Bone marrow (tissue), 2 donors: ENCODE results near the gene IL3.

Experiments used
- DNase-seq, 2 donors: peaks; one replicate each; lab custom pipeline; 2025; lab: John Stamatoyannopoulos, UW

Gene IL3

GRCh38 chr5:132060501-132061161, at the start of gene IL3:
Gene IL3, plus strand, starts transcription at chr5:132060655. Its CDS starts 52 bp downstream, at chr5:132060707.
- DNase-seq: no peak

GRCh38 chr5:132010989-132011621, 49.4 kb upstream of the IL3 start:
- DNase-seq: no peak

GRCh38 chr5:132011622-132012343, 48.7 kb upstream of the IL3 start, which contains the start of gene ACSL6:
Gene ACSL6, minus strand, starts transcription at chr5:132011658. Its CDS starts 105 bp downstream, at chr5:132011553.
- no peak for DNase-seq

- DNase-seq: no peak
Measured at GRCh38 chr5:132012371-132013005, 48.0 kb upstream of the IL3 start.

- DNase-seq: no peak
Measured at GRCh38 chr5:132013006-132013689, 47.3 kb upstream of the IL3 start.

GRCh38 chr5:132013711-132014110, 46.7 kb upstream of the IL3 start:
- no peak for DNase-seq

- DNase-seq: no peak
Measured at GRCh38 chr5:132016721-132017250, 43.7 kb upstream of the IL3 start.

GRCh38 chr5:132017316-132017715, 43.1 kb upstream of the IL3 start:
- DNase-seq: no peak

- DNase-seq: no peak
Measured at GRCh38 chr5:132017738-132018625, 42.5 kb upstream of the IL3 start.

- no peak for DNase-seq
Measured at GRCh38 chr5:132019337-132019736, 41.1 kb upstream of the IL3 start.

- DNase-seq: no peak
Measured at GRCh38 chr5:132019857-132020555, 40.4 kb upstream of the IL3 start.

- DNase-seq: no peak
Measured at GRCh38 chr5:132020568-132021339, 39.7 kb upstream of the IL3 start.

- no peak for DNase-seq
Measured at GRCh38 chr5:132021654-132022053, 38.8 kb upstream of the IL3 start.

- no peak for DNase-seq
Measured at GRCh38 chr5:132022737-132023136, 37.7 kb upstream of the IL3 start.

GRCh38 chr5:132023258-132024116, 37.0 kb upstream of the IL3 start:
- DNase-seq: no peak

GRCh38 chr5:132024117-132024435, 36.4 kb upstream of the IL3 start:
- no peak for DNase-seq

- DNase-seq: no peak
Measured at GRCh38 chr5:132024789-132025402, 35.6 kb upstream of the IL3 start.

- DNase-seq: no peak
Measured at GRCh38 chr5:132025403-132025971, 35.0 kb upstream of the IL3 start.
